Stomach (tissue), 4 donors: ENCODE measurements around the gene TNFRSF14.

ENCODE experiments used
- CTCF ChIP-seq, 7 experiments: fragments of 450-650 bp in 4 of 7; fragments of 200-600 bp in 3 of 7; sonication (generic) in 3 of 7; IDR thresholded peaks; one replicate each; pipeline ENCODE4 v1.5.1; 2016 to 2019; ENCODE audit warnings: antibody characterized with exemption in 7 of 7, control low read depth in 2 of 7, mild to moderate bottlenecking in 1 of 7
- POLR2A ChIP-seq, 4 donors: fragments of 450-650 bp; IDR thresholded peaks; one replicate each; pipeline ENCODE4 v1.6.1; 2016; ENCODE audit warnings: antibody characterized with exemption in 4 of 4, control low read depth in 2 of 4, mild to moderate bottlenecking in 1 of 4, moderate library complexity in 1 of 4

- no peak for TF ChIP-seq CTCF (IDR thresholded peaks at IDR 0.05)
- no peak for TF ChIP-seq POLR2A (IDR thresholded peaks at IDR 0.05)
Observed at GRCh38 chr1:2560299-2561073, 4.3 kb downstream of the TNFRSF14 start.
